Heart left ventricle (tissue), 16 donors: ENCODE measurements around the gene ARMS2. TPM values are rescaled to one million over a fixed set of nuclear protein-coding genes. Genes with fewer than 3 reads are reported as not detected.

ENCODE experiments used
- ATAC-seq, 4 donors: fragments of 200-7000 bp; cut with Tn5 transposase; one replicate each; pipeline ENCODE4 v1.9.1; 2020 to 2022; ENCODE audit warnings: moderate library complexity in 4 of 4, mild to moderate bottlenecking in 3 of 4, moderate number of reproducible peaks in 1 of 4
- DNase-seq, 5 donors: peaks; one replicate each; pipeline ENCODE4 v3.0.0-alpha.2; 2020
- H3K27ac ChIP-seq, 12 donors: fragments of 200-600 bp; sonication (generic) in 4 of 12; one replicate each; pipeline versions ENCODE4 v1.5.0 to v1.8.0; 2016 to 2022; ENCODE audit warnings: mild to moderate bottlenecking in 2 of 12
- H3K27me3 ChIP-seq, 9 donors: fragments of 200-600 bp; sonication (generic) in 2 of 9; one replicate each; pipeline versions ENCODE4 v1.5.1 to v1.8.0; 2016 to 2022; ENCODE audit warnings: mild to moderate bottlenecking in 3 of 9
- H3K36me3 ChIP-seq, 9 donors: fragments of 200-600 bp; sonication (generic) in 2 of 9; one replicate each; pipeline versions ENCODE4 v1.5.0 to v1.8.0; 2018 to 2022; ENCODE audit warnings: mild to moderate bottlenecking in 2 of 9
- H3K4me1 ChIP-seq, 12 donors: fragments of 200-600 bp; sonication (generic) in 4 of 12; one replicate each; pipeline versions ENCODE4 v1.5.0 to v1.8.0; 2016 to 2022; ENCODE audit warnings: mild to moderate bottlenecking in 3 of 12
- H3K4me3 ChIP-seq, 12 donors: fragments of 200-600 bp; sonication (generic) in 4 of 12; one replicate each; pipeline versions ENCODE4 v1.5.0 to v1.8.0; 2017 to 2022; ENCODE audit warnings: mild to moderate bottlenecking in 9 of 12, moderate library complexity in 4 of 12
- H3K9me3 ChIP-seq, 12 donors: fragments of 200-600 bp; sonication (generic) in 4 of 12; one replicate each; pipeline versions ENCODE4 v1.5.0 to v1.8.0; 2016 to 2022; ENCODE audit warnings: mild to moderate bottlenecking in 1 of 12
- POLR2A ChIP-seq, 2 donors: fragments of 450-650 bp; IDR thresholded peaks; one replicate each; pipeline ENCODE4 v1.6.1; 2017; ENCODE audit warnings: antibody characterized with exemption in 2 of 2, mild to moderate bottlenecking in 2 of 2, moderate library complexity in 2 of 2
- WGBS, 4 donors: extraction: QIAGEN DNeasy Blood & Tissue Kit in 2 of 4; methylation state at CpG; one replicate each; pipeline versions ENCODE4 v1.1.5 to v1.1.7; 2013 to 2018; 5-methylcytosine and 5-hydroxymethylcytosine counted together
- intact Hi-C, 10 donors: fragments of 100-400 bp; cut with DNase I; formaldehyde crosslinking; loops; one replicate each; pipeline versions ENCODE4 v1.11.1 to v1.14.2; 2022
- polyA plus RNA-seq, 2 donors: library from polyadenylated mRNA; stranded (reverse); fragments of 200-250 nt; gene quantifications; one replicate each; pipeline ENCODE4 v1.2.3, GENCODE V29; 2013
- total RNA-seq, 9 donors: library from RNA; depleted of rRNA in 2 of 9; stranded (reverse); fragments of >200 nt in 2 of 9; fragmentation: NEBNext Ultra II Directional in 3 of 9; extraction: Animal tissue kit (Norgen Biotek cat#: 25700) in 3 of 9; gene quantifications; one replicate each; pipeline versions ENCODE4 v1.1.0 to v1.2.4, GENCODE V29; 2016 to 2023
- TF ChIP-seq, protein P1 (sequence below), 12 donors: fragments of 200-600 bp; sonication (generic) in 4 of 12; IDR thresholded peaks; one replicate each; pipeline versions ENCODE4 v1.5.0 to v1.8.0; 2018 to 2022; ENCODE audit warnings: antibody characterized with exemption in 12 of 12, mild to moderate bottlenecking in 5 of 12
- donor health status: ischemic (EF 13 %, LVEDD 7.1; RV severe dilation, severe dysfunction).
- donor health status: healthy with polysubstance abuse.
- donor health status: DM: no; HTN: yes; CAD: no.
- donor health status: DM: no; HTN: no; CAD: no.
- donor health status: ischemic (EF 25% LVEDD 6.9; RV normal size, moderate dysfunction).
- donor health status: ischemic (EF 25% LVEDD 5.7; RV mildly dilated, moderate dysfunction).
- donor health status: healthy.
- donor health status: DM: yes; HTN: yes; CAD: no.
- donor health status: ischemic (EF 35%, LVEDD 5.7; RV mildly dilated, moderate dysfunction).
- donor health status: nonischemic (EF 11% LVEDD 7.7; RV severe dilation, severe dysfunction).
- donor health status: DM: yes; HTN: yes; CAD: no.
- donor health status: PGD.
- donor health status: ischemic (EF 29% LVEDD 5.4; RV normal size, mild dysfunction).
- donor health status: nonischemic (EF 23%, LVEDD 6.1; RV moderate dilation, normal function).

The ARMS2 gene
- total and polyA plus RNA-seq, 11 donors: 0.87 to 1.5 (median 1.2) TPM; not detected in 8

DNA sequence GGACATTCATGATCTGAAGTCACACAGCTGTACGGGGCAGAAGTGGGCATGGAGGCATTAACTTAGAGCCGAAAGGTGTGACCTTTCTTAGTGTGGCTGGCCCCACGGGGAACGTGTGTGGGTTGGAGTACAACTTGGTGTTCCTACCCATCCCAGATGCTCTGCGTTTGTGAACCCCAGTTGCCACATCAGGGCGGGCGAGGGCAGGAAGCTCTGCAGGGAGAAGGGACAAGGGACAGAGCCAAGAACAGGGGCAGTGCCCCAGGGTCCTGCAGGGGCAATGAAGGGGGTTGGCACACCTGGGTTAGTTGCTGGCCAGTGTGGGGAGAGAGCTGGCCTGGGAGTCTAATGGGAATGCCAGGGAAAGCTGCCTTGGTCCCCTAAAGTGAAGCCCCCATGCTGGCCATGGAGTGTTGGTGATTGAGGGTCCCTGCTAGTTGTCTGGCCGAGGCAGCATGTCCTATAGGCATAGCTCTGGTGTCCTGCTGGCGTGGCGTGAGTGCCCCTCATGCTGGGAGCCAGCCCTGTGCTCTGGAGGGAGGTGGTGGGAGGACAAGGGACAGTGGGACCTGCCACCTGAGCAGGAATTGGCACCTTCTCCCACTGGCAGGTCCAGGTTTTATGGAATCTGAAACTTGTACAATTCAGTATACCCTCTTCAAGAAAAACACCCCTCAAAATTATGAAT, 25.8 kb downstream of the ARMS2 start:
- H3K4me1 ChIP-seq: peaks cover 0 to 23% (median 13%) of the 10 kb centered on the region in 12 donors
- peaks cover 0 to 3% (median 0%) of the 10 kb centered on the region in 9 donors for H3K36me3 ChIP-seq
- intact Hi-C loops: no loop called here
- H3K9me3 ChIP-seq: no peaks in the 10 kb centered on the region
- ATAC-seq: no peak
- no peak overlapping the region for H3K27ac ChIP-seq
- no peaks in the 10 kb centered on the region for H3K27me3 ChIP-seq
- no peak overlapping the region for H3K4me3 ChIP-seq
- no peak for TF ChIP-seq POLR2A (IDR thresholded peaks at IDR 0.05)
- TF ChIP-seq, protein P1, sequence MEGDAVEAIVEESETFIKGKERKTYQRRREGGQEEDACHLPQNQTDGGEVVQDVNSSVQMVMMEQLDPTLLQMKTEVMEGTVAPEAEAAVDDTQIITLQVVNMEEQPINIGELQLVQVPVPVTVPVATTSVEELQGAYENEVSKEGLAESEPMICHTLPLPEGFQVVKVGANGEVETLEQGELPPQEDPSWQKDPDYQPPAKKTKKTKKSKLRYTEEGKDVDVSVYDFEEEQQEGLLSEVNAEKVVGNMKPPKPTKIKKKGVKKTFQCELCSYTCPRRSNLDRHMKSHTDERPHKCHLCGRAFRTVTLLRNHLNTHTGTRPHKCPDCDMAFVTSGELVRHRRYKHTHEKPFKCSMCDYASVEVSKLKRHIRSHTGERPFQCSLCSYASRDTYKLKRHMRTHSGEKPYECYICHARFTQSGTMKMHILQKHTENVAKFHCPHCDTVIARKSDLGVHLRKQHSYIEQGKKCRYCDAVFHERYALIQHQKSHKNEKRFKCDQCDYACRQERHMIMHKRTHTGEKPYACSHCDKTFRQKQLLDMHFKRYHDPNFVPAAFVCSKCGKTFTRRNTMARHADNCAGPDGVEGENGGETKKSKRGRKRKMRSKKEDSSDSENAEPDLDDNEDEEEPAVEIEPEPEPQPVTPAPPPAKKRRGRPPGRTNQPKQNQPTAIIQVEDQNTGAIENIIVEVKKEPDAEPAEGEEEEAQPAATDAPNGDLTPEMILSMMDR (IDR thresholded peaks at IDR 0.05): no peak
- WGBS, 4 donors: 93 to 98% (median 94%) methylated on average over 10 of the region's 10 CpGs
- no peak for DNase-seq

DNA sequence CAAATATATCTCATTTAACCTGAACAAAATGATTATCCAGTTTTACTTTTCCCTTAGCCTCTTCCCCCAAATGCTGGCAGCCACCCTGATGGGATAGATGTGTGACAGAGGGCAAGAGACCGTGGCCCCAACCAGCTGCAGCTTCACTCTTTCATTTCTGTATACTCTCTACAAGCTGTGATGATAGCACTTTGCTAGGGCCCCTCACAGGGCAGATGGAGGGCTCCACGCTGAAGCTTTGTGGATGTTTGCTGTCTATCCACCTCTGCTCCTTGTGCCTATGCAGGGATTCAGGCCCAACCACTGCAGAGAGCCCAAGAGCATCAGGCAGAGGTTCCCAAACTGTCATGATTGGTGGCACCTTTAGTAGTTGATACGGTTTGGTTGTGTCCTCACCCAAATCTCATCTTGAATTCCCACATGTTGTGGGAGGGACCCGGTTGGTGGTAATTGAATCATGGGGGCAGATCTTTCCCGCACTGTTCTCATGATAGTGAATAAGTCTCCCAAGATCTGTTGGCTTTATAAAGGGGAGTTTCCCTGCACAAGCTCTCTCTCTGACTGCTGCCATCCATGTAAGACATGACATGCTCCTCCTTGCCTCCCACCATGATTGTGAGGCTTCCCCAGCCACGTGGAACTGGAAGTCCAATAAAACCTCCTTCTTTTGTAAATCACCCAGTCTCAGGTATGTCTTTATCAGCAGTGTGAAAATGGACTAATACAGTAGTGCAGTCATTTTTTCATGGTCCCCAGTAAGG, 27.0 kb downstream of the ARMS2 start:
- Histone ChIP-seq H3K36me3 (peaks cover 0 to 3% (median 0%) of the 10 kb centered on the region in 9 donors), H3K27me3 (no peaks in the 10 kb centered on the region), H3K4me3 (no peak overlapping the region), H3K4me1 (peaks cover 0 to 23% (median 14%) of the 10 kb centered on the region in 12 donors), H3K27ac (no peak overlapping the region), H3K9me3 (no peaks in the 10 kb centered on the region)
- WGBS, 4 donors: 95 to 96% (median 95%) methylated on average over 6 of the region's 6 CpGs
- no peak for ATAC-seq
- intact Hi-C loops: no loop called here
- no peak for DNase-seq
- TF ChIP-seq POLR2A (IDR thresholded peaks at IDR 0.05): no peak
- TF ChIP-seq, protein P1 (IDR thresholded peaks at IDR 0.05): no peak

DNA sequence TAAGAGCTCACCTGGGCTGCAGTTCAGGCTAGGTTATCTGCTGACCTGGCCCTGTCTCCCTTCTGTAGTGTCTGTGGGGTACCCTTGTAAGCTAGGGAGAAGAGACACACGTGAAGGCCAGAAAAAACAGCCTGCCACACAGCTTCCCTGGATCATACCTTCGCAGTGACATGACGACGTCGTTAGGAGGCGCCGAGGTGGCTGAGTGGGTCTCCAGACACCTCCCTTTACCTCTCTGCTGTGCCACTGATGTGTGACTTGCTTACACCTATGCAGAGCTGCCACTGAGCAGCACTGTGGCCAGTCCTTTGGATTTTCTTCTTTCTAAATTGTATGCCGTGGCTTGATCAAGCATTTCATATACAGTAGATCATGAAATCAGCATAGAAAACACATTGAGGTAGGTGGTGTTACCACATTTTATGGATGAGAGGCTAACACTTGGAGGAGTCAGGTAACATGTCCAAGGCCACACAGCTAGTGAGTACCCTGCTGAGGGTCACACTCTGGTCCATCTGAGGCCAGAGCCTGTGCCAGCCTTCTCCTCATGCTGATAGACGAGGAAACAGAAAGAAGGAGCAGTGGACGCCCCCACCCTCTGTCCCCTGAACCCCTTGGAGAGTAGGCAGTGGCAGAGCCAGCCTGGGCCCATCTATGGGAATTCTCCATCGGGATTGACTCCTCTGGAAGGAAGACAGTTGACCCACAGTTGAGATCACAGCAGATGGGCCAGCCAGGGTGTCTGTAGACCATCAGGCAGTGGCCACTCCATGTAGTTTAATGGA, 30.0 kb downstream of the ARMS2 start:
- Histone ChIP-seq H3K27me3 (no peaks in the 10 kb centered on the region), H3K4me1 (peaks cover 0 to 44% (median 24%) of the 10 kb centered on the region in 12 donors), H3K9me3 (no peaks in the 10 kb centered on the region), H3K36me3 (peaks cover 0 to 6% (median under 1%) of the 10 kb centered on the region in 9 donors), H3K27ac (peak overlapping the region in 1 of 12 donors; percentile 70), H3K4me3 (no peak overlapping the region)
- no peak for TF ChIP-seq POLR2A (IDR thresholded peaks at IDR 0.05)
- TF ChIP-seq, protein P1 (IDR thresholded peaks at IDR 0.05): no peak
- ATAC-seq: no peak
- intact Hi-C loops: no loop called here
- WGBS, 4 donors: 91 to 94% (median 92%) methylated on average over 11 of the region's 11 CpGs
- DNase-seq: peak in 1 of 5 donors; percentile 13
